ENCODE measurements around the gene KIAA0232.
"Not testable (repeated sequence)": the region's sequence is repeated elsewhere in the genome, so short reads cannot be mapped to it uniquely, and the experiment has no call there.

The KIAA0232 gene

GRCh38 chr4:6889101-6889735 lies 106.7 kb downstream of the KIAA0232 start:
- H3K4me1 ChIP-seq (ENCODE audit: control insufficient read depth, insufficient read depth, low read length) = peaks cover 35% of the 10 kb centered on the region
- H3K36me3 ChIP-seq (ENCODE audit: control insufficient read depth, insufficient read depth, low read length, severe bottlenecking) = no peaks in the 10 kb centered on the region
- no peaks in the 10 kb centered on the region for H3K9me3 ChIP-seq (ENCODE audit: control insufficient read depth, low read length)
- no peak for DNase-seq (ENCODE audit: low read depth)
- H3K9ac ChIP-seq (ENCODE audit: low read length) = no peak overlapping the region
- H3K4me3 ChIP-seq (ENCODE audit: low read length) = no peak overlapping the region
- H3K27me3 ChIP-seq (replicated peaks; ENCODE audit: control insufficient read depth, insufficient read depth, low read length) = no peaks in the 10 kb centered on the region

GRCh38 chr4:6889736-6890324 lies 107.3 kb downstream of the KIAA0232 start:
- H3K36me3 ChIP-seq (ENCODE audit: control insufficient read depth, insufficient read depth, low read length, severe bottlenecking) = no peaks in the 10 kb centered on the region
- no peak overlapping the region for H3K4me3 ChIP-seq (ENCODE audit: low read length)
- H3K4me1 ChIP-seq (ENCODE audit: control insufficient read depth, insufficient read depth, low read length) = peaks cover 35% of the 10 kb centered on the region
- H3K9me3 ChIP-seq (ENCODE audit: control insufficient read depth, low read length) = no peaks in the 10 kb centered on the region
- no peak overlapping the region for H3K9ac ChIP-seq (ENCODE audit: low read length)
- H3K27me3 ChIP-seq (replicated peaks; ENCODE audit: control insufficient read depth, insufficient read depth, low read length) = no peaks in the 10 kb centered on the region
- DNase-seq (ENCODE audit: low read depth) = no peak

GRCh38 chr4:6890358-6890757 lies 107.8 kb downstream of the KIAA0232 start:
- Histone ChIP-seq H3K4me1 (ENCODE audit: control insufficient read depth, insufficient read depth, low read length) (peaks cover 35% of the 10 kb centered on the region), H3K9ac (ENCODE audit: low read length) (no peak overlapping the region), H3K4me3 (ENCODE audit: low read length) (no peak overlapping the region), H3K27me3 (replicated peaks; ENCODE audit: control insufficient read depth, insufficient read depth, low read length) (no peaks in the 10 kb centered on the region), H3K36me3 (ENCODE audit: control insufficient read depth, insufficient read depth, low read length, severe bottlenecking) (no peaks in the 10 kb centered on the region), H3K9me3 (ENCODE audit: control insufficient read depth, low read length) (no peaks in the 10 kb centered on the region)
- no peak for DNase-seq (ENCODE audit: low read depth)

GRCh38 chr4:6890971-6891370 lies 108.4 kb downstream of the KIAA0232 start:
- H3K27me3 ChIP-seq (replicated peaks; ENCODE audit: control insufficient read depth, insufficient read depth, low read length); DNase-seq (ENCODE audit: low read depth); H3K36me3 ChIP-seq (ENCODE audit: control insufficient read depth, insufficient read depth, low read length, severe bottlenecking); H3K9ac ChIP-seq (ENCODE audit: low read length); H3K4me3 ChIP-seq (ENCODE audit: low read length); H3K9me3 ChIP-seq (ENCODE audit: control insufficient read depth, low read length): not testable (repeated sequence)
- peaks cover 30% of the 10 kb centered on the region for H3K4me1 ChIP-seq (ENCODE audit: control insufficient read depth, insufficient read depth, low read length)

- Histone ChIP-seq H3K4me3 (ENCODE audit: low read length) (no peak overlapping the region), H3K4me1 (ENCODE audit: control insufficient read depth, insufficient read depth, low read length) (peaks cover 24% of the 10 kb centered on the region), H3K9me3 (ENCODE audit: control insufficient read depth, low read length) (no peaks in the 10 kb centered on the region), H3K36me3 (ENCODE audit: control insufficient read depth, insufficient read depth, low read length, severe bottlenecking) (no peaks in the 10 kb centered on the region), H3K9ac (ENCODE audit: low read length) (peak overlapping the region; percentile 39), H3K27me3 (replicated peaks; ENCODE audit: control insufficient read depth, insufficient read depth, low read length) (no peaks in the 10 kb centered on the region)
- DNase-seq (ENCODE audit: low read depth) = peak; percentile 9
Observed at GRCh38 chr4:6891436-6892170, 109.1 kb downstream of the KIAA0232 start.

- Histone ChIP-seq H3K27me3 (replicated peaks; ENCODE audit: control insufficient read depth, insufficient read depth, low read length) (no peaks in the 10 kb centered on the region), H3K9ac (ENCODE audit: low read length) (peak overlapping the region; percentile 39), H3K4me1 (ENCODE audit: control insufficient read depth, insufficient read depth, low read length) (peaks cover 22% of the 10 kb centered on the region), H3K36me3 (ENCODE audit: control insufficient read depth, insufficient read depth, low read length, severe bottlenecking) (no peaks in the 10 kb centered on the region), H3K4me3 (ENCODE audit: low read length) (peak overlapping the region; percentile 43), H3K9me3 (ENCODE audit: control insufficient read depth, low read length) (no peaks in the 10 kb centered on the region)
- peak; percentile 51 for DNase-seq (ENCODE audit: low read depth)
Observed at GRCh38 chr4:6892190-6892908, 109.8 kb downstream of the KIAA0232 start.

GRCh38 chr4:6892909-6893202 lies 110.3 kb downstream of the KIAA0232 start:
- Histone ChIP-seq H3K9me3 (ENCODE audit: control insufficient read depth, low read length) (no peaks in the 10 kb centered on the region), H3K9ac (ENCODE audit: low read length) (peak overlapping the region; percentile 2), H3K27me3 (replicated peaks; ENCODE audit: control insufficient read depth, insufficient read depth, low read length) (no peaks in the 10 kb centered on the region)

GRCh38 chr4:6893449-6894085 lies 111.0 kb downstream of the KIAA0232 start:
- no peaks in the 10 kb centered on the region for H3K36me3 ChIP-seq (ENCODE audit: control insufficient read depth, insufficient read depth, low read length, severe bottlenecking)
- peaks cover 14% of the 10 kb centered on the region for H3K4me1 ChIP-seq (ENCODE audit: control insufficient read depth, insufficient read depth, low read length)
- H3K27me3 ChIP-seq (replicated peaks; ENCODE audit: control insufficient read depth, insufficient read depth, low read length) = no peaks in the 10 kb centered on the region
- no peak overlapping the region for H3K9ac ChIP-seq (ENCODE audit: low read length)
- peak; percentile 57 for DNase-seq (ENCODE audit: low read depth)
- H3K4me3 ChIP-seq (ENCODE audit: low read length) = no peak overlapping the region
- no peaks in the 10 kb centered on the region for H3K9me3 ChIP-seq (ENCODE audit: control insufficient read depth, low read length)

More at GRCh38 chr4:6892909-6893202, 110.3 kb downstream of the KIAA0232 start:
- DNase-seq (ENCODE audit: low read depth) = no peak
- Histone ChIP-seq H3K4me1 (ENCODE audit: control insufficient read depth, insufficient read depth, low read length) (peaks cover 21% of the 10 kb centered on the region), H3K36me3 (ENCODE audit: control insufficient read depth, insufficient read depth, low read length, severe bottlenecking) (no peaks in the 10 kb centered on the region), H3K4me3 (ENCODE audit: low read length) (no peak overlapping the region)

GRCh38 chr4:6894086-6894478 lies 111.6 kb downstream of the KIAA0232 start:
- Histone ChIP-seq H3K4me1 (ENCODE audit: control insufficient read depth, insufficient read depth, low read length) (peaks cover 14% of the 10 kb centered on the region), H3K9ac (ENCODE audit: low read length) (no peak overlapping the region), H3K4me3 (ENCODE audit: low read length) (no peak overlapping the region), H3K36me3 (ENCODE audit: control insufficient read depth, insufficient read depth, low read length, severe bottlenecking) (no peaks in the 10 kb centered on the region), H3K9me3 (ENCODE audit: control insufficient read depth, low read length) (no peaks in the 10 kb centered on the region), H3K27me3 (replicated peaks; ENCODE audit: control insufficient read depth, insufficient read depth, low read length) (no peaks in the 10 kb centered on the region)
- DNase-seq (ENCODE audit: low read depth) = no peak

- H3K9me3 ChIP-seq (ENCODE audit: control insufficient read depth, low read length) = no peaks in the 10 kb centered on the region
- H3K36me3 ChIP-seq (ENCODE audit: control insufficient read depth, insufficient read depth, low read length, severe bottlenecking) = no peaks in the 10 kb centered on the region
- H3K4me1 ChIP-seq (ENCODE audit: control insufficient read depth, insufficient read depth, low read length) = peaks cover 14% of the 10 kb centered on the region
- no peak overlapping the region for H3K9ac ChIP-seq (ENCODE audit: low read length)
- no peaks in the 10 kb centered on the region for H3K27me3 ChIP-seq (replicated peaks; ENCODE audit: control insufficient read depth, insufficient read depth, low read length)
- no peak for DNase-seq (ENCODE audit: low read depth)
- H3K4me3 ChIP-seq (ENCODE audit: low read length) = no peak overlapping the region
Observed at GRCh38 chr4:6894528-6895498, 112.3 kb downstream of the KIAA0232 start.

All from adipocyte (in vitro differentiated cells).